HG02759 (cell line): ENCODE measurements around the gene MGAT5.

Experiments
- ATAC-seq: cut with Tn5 transposase; IDR thresholded peaks from one replicate; pipeline ENCODE4 v1.9.1; 2021; ENCODE audit warnings: mild to moderate bottlenecking, moderate library complexity; ENCODE audit not compliant: unreplicated experiment

The MGAT5 gene

DNA sequence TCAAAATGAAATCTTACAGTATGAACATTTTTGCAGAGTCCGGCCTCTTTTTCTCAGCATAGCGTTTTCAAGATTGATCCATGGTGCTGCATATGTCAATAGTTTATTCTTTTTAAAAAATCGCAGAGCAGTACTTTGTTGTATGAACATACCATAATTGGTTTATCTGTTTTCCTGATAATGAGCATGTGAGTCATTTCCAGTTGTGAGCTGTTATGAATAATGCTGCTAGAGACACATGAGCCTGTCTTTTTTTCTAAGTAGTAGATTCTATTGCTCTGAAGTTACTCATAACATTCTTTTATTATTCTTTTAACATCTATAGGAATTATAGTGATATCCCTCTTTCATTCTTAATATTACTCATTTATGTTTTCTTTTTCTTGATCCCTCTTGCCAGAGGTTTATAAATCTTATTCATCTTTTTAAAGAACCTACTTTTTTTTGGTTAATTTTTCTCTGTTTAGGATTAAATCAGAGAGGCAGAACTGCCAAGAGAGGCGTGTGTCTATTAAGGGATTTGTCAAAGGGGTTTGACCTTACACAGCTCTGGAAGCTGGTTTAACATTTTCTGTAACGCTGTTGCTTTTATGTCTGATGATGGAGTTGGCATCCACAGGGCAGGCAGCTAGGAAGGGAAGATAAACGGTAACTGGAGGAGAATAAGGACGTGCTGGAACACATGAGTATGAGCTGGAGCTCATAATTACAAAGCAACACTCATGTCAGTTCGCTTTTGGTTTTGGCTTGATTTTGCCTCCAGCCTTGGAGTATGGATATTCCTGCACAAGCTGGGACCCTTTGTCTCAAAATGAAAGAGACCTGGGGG, 47.4 kb downstream of the MGAT5 start:
- no peak for ATAC-seq

DNA sequence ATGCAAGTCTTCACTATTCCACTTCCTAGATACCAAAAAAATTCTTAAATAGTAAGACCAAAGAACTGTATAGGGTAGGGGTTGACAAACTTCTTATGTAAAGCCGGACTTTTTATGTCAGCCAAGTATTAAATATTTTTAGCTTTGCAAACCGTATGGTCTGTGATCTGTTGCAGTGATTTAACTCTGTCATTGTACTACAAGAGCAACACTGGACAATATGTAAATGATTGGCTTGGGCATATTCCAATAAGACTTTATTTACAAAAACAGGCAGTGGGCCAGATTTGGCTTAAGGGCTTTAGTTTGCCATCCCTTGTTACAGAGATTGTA, 48.0 kb downstream of the MGAT5 start:
- ATAC-seq, result no peak

- no peak for ATAC-seq
Measured at GRCh38 chr2:134304394-134305108, 50.7 kb downstream of the MGAT5 start.

DNA sequence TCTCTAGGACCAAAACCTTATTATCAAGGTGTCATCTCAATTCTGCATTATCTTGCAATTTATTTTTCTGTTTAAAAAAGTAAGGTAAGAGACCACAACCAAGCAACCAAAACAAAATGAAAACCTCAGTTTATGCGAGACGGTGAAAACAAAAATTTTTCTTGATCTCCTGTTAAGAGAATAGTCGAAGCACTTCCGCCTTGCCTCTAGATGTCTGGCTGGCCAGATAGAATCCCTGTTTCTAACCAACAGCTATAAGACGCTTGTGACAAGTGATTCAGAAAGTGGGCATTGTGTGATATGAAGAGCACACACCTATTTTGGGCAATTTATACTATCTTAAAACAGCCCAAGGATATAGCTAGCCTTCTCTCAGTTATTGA, 51.2 kb downstream of the MGAT5 start:
- ATAC-seq, result no peak

DNA sequence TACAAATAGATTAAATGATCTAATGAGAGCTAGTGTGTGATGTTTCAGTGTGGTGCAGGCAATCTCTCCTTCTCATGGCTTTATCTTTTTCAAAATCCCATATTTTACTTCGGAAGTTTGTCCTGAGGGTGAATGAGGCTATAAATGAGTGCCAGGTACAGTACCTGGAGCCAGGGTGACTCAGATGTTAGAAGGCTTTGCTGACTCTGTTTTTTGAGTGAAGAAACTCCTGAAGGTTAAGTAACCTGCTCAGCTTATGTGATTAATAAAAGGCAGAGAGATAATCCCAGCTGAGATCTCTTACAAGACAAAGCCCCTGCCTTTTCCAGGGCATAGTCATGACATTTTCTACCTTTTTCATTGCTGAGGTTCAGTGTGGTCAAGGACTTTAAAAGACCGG, 52.6 kb downstream of the MGAT5 start:
- ATAC-seq, result no peak

GRCh38 chr2:134307334-134307733, 53.5 kb downstream of the MGAT5 start:
- ATAC-seq, result no peak

- ATAC-seq, result no peak
Measured at GRCh38 chr2:134308474-134309385, 54.9 kb downstream of the MGAT5 start.

- no peak for ATAC-seq
Measured at GRCh38 chr2:134310107-134311079, 56.5 kb downstream of the MGAT5 start.

DNA sequence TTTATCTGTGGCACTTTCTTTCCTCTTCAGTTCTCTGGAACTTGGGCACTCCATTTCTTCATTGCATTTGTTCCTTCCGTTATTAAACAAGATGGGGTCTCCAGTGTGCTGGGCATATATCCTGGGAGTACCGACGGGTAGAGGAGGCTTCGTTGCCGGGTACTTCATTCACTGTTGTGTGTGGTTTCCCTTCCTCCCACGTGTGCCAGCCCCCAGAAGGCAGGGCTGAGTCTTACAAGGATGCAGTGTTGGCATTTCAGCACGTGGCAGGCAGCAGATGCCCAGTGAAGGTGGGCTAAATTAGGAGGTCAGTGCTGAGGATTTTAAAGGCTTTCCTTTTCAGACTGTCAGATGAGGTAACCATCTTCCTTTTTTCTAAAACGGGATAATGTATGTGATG, 58.6 kb downstream of the MGAT5 start:
- ATAC-seq, result no peak

GRCh38 chr2:134314202-134314601, 60.3 kb downstream of the MGAT5 start:
- no peak for ATAC-seq

DNA sequence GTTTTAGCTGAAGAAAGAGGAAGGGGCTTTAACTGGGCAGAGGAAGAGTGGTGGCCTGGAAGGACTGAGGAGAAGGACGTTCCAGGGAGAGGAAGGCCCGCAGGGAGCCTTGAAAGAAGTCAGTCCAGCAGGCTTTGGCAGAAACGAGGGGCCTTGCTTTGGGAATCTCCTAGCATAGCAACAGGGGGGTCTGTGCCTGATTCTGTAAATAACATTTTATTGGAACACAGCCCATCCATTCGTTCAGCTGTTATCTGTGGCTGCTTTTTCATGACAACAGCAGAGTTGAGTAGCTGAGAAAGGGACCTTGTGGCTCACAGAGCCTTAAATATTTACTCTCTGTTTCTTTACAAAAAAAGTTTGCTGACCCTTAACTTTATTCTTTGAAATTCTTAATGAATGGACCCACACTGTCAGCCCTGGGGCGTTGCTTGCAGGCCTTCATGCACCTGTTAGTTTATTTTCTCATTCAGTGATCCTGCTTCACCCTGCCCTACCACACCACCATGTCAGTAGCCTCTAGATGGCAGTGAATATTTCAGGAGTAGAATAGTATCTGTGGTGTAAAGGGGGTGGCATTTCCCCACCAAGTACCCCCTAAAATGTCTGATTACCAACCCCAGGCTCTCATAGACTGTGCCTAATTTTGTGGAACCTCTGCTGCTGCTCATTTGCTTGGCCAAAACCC, 61.0 kb downstream of the MGAT5 start:
- no peak for ATAC-seq

- no peak for ATAC-seq
Measured at GRCh38 chr2:134315471-134315870, 61.6 kb downstream of the MGAT5 start.

- ATAC-seq, result no peak
Measured at GRCh38 chr2:134319596-134320254, 65.9 kb downstream of the MGAT5 start.

DNA sequence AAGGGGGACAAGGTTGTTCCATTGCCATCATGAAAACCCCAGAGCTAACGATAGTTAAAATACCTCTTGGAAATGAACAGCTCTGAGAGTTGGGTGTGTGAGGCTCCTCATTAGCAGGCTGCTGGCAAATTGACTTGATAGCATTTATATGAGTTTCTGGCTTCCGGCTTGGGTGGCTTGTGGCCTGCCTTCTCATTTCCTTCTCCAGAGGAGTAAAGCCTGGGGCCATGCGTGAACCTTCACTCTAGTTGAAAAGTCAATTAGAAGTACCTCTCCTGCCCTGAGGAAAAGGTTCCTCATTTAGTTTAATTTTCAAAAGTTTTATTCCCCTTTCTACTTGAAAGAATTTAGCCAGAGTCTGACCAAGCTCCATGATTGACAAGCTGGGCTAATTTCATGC, 67.1 kb downstream of the MGAT5 start:
- no peak for ATAC-seq

DNA sequence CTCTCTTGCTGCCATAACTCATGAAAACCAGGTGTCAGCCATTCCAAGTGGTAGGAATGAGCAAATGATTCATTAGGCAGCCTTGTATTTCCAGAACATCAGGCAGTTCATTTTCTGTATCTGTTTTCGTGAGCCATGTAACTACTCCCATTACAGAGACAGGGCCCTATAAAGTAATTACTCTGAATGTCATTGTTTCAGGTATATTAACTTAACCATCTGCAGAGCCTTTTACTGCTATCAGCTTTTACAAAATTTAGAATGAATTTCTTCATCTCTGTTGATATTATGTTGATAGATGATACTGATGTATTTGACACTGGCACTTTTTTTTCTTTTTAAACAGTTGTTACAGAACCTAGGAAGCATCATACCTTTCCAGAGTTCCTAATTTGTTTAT, 69.9 kb downstream of the MGAT5 start:
- ATAC-seq, result no peak

DNA sequence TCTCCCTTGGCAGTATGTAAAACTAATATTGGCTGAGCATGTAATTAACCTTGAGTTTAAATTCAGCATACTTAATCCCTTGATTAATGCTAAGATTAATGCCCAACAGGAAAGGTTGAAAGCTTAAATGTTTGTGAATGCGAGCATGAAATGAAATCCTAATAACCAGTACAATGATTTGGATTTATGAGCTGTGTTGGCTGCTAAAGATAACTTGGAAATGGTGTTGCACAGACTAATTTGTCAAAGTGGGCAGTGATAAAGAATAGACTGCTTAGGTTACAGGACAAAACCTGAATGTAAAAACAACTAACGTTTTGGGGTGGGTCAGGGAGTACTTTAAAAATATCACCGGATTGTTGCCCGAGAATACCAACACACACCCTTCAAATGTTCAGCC, 70.6 kb downstream of the MGAT5 start:
- ATAC-seq, result no peak

DNA sequence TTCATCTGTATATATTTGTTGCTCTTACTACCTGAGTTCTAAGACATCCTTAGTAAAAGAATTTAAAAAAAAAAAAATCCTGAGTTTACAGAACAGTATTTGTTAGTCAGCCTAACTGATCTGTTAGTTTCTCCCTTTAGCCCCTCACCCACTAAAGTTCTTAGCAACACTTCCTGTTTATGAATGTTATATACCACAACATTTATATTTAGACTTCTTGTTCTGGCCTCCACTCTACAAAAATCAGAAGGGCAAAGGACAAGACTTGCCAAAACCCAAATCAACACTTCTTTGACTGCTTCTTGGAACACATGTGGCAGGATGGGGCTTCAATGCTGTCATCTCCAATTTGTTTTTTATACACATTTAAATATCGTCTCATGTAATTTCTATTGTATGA, 71.1 kb downstream of the MGAT5 start:
- no peak for ATAC-seq

GRCh38 chr2:134325696-134326095, 71.8 kb downstream of the MGAT5 start:
- ATAC-seq, result no peak

DNA sequence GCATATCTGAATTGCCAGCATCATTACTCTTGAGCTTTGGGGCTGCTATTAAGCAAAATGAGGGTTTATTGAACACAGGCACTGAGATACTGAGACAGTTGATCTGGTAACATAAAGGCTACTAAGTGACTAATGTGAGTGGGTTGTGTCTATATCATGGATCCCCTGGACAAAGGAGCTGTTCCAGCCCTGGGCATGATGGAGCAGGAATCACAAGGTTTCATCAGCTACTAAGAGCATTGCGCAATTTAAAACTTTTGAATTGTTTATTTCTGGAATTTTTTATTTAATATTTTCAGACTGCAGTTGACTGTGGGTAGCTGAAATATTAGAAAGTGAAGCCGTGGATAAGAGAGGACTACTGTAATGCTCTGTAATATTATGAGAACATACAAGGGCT, 73.5 kb downstream of the MGAT5 start:
- ATAC-seq, result no peak
